Measurements from ENCODE around the gene KIAA1217.
"Not testable (repeated sequence)": the region's sequence is repeated elsewhere in the genome, so short reads cannot be mapped to it uniquely, and the experiment has no call there.

KIAA1217 gene

DNA sequence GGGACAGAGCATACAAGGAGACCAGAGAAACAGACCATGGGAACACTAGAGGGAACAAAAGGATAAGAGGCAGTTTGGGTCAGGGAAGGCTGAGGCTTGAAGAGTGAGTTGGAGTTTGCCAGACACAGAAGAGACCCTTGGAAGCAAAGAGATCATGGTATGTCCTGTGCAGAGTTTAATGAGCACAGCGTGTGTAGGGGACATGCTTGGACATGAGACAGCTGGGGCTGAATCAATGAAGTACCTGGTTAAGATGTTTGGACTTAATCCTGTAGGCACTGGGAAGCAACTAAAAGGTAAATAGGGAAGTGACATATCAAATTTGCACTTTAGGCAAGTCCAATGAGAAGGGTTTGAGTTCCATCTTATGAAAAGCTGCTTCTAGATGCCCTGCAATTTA lies 79.6 kb downstream of the KIAA1217 start:
- DNase-seq (ENCODE audit: low read depth), result no peak

DNA sequence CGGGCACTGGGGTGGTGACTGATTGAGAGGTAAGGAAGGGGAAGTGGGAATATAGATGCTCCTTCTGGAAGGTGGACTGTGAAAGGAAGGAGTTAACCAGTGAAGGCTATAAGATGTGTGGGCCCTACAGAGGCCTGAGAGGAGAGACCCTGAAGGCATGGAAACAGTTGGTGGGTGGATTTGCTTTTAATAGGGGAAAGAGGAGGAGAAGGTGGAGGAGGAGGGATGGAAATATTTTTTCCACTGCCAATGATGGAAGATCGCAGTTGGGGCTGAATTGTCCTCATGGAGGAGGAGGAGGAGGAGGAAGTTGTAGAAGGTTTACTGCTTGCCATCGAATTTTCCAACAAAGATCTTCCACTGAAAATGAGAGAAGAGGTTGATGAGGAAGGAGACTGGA lies 80.3 kb downstream of the KIAA1217 start:
- DNase-seq (ENCODE audit: low read depth), result no peak

DNA sequence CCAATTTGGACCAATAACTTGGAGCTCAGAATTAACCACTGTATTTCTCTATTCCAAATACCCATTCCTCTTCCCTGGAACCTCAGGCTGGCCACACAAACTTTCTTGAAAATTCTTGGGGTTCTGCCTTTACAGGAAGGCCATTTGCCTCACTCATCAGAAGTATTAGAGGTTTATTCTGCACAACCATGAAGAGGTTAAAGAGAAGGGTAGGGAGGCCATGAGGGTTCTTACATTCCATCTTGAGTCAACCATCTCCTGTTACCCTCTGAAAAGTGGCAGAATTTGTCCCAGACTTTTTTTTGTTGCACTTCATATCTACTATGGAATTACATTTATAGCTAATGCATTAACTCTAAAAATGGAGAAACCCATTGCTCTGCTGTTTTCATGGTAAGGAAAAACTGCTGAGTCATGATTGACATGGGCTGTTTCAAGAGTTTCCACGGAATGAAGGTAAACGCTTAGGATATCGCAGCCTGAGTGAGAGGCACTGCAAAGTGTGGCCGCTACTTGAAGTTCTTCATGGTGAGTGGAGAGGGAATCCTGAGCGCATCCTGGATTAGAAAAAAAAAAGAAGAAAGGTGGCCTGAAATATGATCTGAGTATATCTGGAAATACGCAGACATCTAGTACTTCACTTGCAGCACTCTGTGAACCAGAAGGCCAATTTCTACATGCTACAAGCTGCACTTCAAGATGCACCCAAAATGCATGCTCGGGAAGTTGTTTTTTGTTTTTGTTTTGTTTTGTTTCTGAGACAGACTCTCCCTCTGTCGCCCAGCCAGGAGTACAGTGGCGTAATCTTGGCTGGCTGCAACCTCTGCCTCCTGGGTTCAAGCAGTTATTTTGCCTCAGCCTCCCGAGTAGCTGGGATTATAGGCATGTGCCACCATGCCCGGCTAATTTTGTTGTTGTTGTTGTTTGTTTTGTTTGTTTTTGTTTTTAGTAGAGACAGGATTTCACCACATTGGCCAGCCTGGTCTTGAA lies 83.7 kb downstream of the KIAA1217 start:
- DNase-seq (ENCODE audit: low read depth), result no peak

DNA sequence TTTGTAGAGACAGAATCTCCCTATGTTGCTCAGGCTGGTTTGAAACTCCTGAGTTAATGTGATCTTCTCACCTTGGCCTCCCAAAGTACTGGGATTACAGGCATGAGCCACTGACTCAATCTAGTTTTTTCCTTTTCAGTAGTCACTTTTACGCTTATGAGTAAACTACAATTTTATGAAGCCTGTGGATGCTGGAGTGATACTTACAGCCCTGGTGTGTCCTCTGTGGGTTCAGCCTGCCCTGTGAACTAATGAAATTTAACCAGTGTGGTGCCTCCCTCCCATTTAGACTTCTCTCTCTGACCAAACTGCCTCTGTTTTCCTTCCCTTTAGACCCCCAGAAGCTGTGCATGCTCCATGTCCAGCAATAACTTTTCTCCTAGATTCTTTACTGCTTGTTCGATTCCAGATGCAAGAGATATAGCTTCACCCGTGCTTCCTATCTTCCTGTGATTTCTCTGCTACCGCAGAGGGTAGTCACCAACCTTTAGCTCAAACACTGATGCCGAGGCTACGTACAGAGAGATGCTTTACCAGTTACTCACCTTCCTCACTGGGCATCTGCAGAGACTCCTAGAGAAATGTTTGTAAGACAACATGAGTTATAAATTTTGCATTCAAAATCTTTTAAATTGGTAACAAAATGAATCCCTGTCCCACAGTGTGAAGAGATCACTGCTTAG lies 90.8 kb downstream of the KIAA1217 start:
- DNase-seq (ENCODE audit: low read depth), result no peak

DNA sequence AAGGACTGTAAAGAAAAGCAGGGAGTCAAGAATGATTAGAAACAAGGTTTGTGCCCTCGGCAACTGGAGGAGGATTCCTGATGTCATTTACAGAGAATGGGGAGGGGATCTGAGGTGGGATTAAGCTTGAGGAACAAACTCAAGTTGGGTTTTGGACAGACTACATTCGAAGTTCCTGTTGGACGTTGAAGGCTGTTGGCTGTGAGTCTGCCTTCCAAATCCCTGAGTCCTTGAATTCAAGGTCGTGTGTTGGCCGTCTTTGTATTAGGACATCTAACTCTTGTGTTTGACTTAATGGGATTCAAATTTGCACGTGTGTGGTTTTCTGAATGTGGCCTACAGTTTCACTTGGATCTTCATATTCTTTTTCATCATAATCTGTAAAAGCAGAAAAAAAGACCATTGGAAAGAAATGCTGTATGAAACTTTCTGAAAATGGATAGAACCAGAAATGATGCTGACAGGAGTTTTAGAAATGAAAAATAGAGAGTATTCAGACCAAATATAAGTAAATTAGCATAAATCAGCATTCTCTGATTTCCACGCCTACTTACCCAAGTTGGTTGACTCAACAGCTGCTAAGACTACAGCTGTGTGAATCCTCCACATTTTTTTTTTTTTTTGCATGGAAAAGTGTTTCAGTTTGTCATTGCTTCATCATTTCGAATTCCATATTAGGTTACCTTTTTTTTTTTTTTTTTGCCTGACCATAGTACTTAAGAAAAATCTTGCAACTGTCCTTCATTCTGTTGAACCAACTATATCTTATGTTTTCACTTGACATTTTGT lies 94.8 kb downstream of the KIAA1217 start:
- no peak for DNase-seq (ENCODE audit: low read depth)

DNA sequence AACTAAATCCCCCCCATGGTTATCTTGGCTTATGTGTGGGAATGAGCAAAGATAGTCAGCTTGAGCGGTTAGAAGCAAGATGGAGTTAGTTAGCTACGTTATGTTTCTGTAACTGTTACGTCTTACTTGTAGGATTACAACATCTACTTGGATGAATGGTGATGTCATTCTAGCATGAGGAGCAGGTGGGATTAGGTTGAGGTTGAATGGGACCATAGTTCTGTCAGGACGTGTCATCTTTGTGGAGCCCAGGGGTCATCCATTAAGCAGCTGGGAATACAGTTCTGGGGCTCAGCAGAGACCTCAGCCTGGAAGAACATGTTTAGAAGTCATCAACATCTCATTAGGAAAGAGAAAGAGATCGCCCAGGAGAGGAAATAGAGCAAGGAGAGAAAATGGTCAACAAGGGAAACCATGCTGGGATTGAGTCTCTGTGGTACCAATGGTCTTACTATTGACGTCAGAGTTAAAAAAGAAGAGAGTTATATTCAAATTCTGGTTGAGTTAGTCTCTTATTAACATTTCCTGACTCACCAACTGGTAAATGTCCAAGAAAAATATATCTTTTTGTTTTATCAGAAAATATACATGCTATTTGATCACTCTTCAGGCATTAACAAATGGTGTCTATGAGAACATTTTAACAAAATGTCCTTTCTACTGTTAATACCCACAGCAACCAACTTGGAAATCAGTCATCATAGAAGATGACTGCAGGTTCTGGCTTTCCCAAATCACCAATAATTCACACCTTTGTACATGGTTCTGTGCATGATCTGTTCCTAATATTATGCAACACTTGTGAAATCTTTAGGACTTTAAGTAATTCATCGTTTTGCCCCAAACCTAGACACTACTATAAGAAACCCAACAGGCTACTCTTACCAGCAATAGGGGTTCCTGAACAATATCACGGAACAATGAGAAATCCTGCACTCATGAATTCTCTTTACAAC lies 96.9 kb downstream of the KIAA1217 start:
- no peak for DNase-seq (ENCODE audit: low read depth)

DNA sequence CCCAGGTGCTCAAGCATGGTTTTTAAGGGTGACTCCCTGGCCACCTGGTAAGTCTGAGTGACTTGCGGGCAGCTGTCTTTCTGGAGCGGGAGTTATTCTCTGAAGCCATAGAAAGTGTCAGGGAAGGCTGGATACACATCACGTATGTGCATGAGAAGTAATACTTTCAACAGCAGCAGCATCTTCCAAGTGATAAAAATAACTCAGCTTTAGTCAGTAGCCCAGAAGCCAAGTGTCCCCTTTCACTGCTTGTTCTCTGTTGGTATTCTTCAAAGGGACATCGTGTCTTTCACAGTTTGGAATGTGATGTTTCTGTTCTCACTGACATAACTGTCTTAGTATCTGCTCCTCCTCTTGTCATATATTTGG lies 97.6 kb downstream of the KIAA1217 start:
- DNase-seq (ENCODE audit: low read depth), result no peak

DNA sequence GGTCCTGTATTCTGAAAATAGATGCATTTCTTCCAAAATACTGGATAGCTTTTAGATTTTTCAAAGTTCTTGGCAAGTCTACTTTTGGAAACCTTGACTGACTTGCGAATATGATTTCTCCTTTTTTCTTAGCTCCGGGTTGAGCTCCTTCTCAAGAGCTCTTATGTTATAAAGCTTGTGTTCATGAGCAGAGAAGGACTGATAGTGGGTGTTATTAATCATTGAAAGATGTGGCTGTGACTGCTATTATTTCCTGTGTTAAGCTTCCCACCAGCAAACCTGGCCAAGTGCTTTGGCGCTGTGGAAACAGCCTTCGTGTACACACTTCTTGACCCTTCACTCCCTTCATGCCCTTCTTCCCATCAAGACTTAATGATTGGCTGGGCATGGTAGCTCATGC lies 98.2 kb downstream of the KIAA1217 start:
- no peak for DNase-seq (ENCODE audit: low read depth)

DNA sequence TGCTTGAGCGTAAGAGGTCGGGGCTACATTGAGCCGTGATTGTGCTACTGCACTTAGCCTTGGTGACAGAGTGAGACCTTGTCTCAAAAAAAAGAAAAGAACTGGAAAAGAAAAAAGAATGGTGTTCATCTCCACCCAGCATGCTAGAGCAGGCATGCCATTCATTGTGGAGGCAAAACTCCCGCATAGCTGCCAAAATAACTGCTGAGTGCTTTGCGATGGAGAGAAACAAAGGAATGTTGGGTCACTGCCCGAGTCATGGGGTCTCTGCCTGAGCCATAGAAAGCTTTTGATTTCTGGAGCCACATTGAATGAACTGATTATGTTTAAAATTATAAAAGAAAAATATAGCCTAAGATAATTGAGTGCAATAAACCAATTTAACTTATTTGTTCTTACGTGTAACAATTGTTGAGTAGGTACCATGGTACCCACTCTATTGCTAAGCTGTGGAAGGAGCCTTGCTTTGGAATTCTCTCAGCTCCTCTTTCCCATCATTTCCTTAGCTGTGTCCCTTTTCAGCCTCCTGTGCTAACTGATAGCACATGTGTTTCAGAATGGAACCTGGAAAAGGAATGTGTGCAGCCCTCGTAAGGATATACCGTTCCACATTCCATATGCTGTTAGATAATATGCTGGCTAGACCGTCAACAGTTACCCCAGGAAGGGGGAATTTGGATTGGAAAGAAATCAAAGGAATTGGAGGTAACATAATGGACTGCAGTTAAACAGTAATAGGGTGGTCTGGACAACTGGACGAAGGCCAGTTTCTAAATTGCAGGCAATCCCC lies 99.0 kb downstream of the KIAA1217 start:
- DNase-seq (ENCODE audit: low read depth), result no peak

DNA sequence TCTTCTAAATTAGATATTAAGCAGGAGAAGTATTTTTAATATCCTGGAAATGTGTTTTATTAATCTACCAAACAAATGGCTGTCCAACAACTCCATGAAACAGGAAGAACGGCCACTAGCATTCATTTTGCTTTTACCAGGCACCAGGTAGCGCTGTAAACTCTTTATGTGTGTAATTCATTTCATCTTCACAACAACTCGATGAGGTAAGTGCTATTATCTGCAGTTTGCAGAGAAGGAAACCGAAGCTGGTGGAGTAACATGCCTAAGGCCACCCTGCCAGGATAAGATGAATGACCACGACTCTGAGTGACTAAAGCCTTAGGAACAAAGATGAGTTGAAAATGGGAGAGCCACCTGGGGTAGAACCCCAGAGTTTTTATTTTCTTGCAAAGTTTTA lies 101.2 kb downstream of the KIAA1217 start:
- DNase-seq (ENCODE audit: low read depth), result no peak

DNA sequence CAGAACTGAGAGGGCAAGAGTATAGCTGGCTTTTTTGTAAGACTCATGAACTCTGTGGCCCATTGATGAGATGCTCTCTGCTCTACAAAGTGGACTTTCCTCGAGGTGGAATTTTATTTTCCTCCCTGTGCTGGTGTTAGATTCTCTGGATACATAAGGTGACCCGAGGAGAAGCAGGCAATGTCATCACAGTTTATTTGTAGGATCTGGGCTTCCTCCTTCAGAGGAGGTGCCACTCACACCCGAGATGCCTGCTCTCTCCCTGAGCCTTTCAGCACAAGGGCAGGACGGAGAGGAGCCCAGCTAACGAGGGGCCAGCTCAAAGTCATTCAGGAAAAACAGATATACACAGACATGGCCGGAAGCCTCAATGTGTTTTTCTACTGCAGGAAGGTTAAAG lies 103.0 kb downstream of the KIAA1217 start:
- no peak for DNase-seq (ENCODE audit: low read depth)

DNA sequence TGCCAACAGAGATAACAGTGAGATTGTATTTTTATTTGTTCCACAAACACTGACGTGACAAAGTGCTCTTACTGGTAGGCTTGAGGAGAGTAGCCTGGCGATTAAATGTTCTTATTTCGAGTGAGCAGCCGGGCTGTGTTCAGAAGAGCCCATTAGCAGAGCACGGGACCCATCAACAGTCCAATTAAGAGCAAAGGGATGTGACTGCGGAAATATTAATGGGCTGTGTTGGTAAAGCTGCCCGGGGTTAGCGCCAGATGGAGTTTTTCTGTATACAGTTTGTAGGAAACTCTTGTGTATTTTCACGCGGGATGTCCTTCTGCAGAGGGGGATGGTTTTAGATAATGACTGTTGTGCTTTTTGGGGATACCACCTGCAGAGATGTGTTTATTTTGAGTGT lies 104.3 kb downstream of the KIAA1217 start:
- no peak for DNase-seq (ENCODE audit: low read depth)

DNA sequence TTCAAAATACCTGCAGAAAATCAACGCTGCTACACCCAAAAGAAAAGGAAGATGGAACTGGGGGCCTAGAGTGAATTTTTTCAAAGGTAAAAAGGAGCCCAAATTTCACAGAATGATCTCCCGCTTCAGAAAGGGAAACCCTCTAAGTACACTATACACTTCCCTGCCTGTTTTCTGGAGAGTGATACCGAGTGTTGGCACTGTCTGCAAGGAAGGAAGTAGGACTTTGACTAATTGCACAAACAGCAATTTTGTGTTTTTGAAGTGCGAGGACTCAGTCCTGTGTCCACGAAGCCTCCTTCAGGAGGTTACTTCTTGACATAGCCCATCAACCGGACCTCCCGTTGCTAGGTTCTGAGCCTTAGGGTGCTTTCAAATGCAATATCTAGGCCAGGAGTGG lies 106.3 kb downstream of the KIAA1217 start:
- no peak for DNase-seq (ENCODE audit: low read depth)

DNA sequence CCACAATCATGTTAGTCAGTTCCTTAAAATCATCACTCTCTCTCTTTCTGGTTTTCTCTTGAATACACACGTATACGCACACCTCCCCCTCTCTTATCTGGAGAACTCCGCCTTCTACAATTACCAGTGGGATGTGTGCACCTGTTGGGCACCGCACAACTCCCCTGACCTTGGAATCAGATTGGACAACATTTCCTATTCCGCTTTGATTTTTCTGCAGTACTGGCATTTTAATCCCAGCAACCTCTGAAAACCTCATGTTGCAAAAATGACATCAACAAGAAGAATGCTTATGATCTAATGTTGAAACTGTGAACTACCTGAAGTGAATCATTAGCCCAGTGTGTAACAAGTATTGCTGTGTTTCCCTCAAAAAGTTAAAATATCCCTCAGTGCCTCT lies 109.6 kb downstream of the KIAA1217 start:
- DNase-seq (ENCODE audit: low read depth), result no peak

DNA sequence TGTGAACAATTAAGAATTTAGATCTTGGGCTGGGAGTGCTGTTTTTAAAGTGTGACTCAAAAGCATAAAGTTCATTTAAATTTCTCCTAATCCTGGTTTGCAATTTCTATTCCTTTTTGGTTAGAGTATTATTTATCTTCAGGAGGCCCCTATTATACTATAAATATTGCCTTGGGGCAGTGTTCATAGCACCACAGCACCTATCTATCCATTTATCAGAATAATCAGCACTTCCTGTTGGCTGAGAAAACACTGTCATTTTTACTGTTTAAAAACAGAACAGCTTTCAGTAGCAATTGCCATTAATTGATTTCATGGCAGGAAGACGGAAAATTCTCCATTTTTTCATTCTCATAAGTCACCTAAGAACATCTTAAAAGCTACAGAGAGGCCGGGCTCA lies 111.4 kb downstream of the KIAA1217 start:
- no peak for DNase-seq (ENCODE audit: low read depth)

DNA sequence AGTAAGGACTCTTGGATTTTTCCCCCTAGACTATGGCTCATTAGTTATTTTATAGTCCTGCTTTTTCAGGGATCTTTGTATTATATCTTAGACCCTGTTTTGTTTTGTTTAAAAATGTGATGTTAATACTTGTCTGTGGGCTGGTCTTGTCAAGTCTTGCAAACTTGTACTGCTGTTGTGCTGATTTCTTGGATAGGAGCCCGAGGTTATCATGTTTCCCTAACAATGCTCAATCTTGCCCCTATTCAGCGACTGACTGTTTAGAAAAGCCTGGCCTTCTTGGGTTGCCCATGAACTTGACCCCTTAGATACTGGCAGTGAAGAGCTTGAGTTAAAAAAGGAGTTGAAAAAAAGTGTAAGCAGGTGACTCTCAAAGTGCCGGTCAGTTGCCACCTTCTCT lies 115.7 kb downstream of the KIAA1217 start:
- DNase-seq (ENCODE audit: low read depth), result no peak

DNA sequence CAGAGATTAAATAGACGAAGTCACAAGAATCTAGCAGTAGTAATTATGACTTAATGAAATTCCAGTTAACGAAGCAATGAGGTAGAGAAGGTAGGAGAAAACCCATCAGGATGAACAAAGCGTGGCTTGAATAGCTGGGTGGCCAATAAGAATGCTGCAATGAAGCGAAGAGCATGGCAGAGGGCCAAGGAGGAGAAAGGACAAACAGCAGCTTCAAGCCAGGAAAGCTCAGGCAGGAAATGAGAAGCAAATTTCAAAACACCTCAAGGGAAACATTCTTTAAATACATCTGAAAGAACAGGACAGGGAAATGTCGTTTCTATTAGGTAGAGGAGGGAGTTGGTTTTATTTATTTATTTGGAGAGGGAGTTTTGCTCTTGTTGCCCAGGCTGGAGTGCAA lies 122.5 kb downstream of the KIAA1217 start:
- no peak for DNase-seq (ENCODE audit: low read depth)

DNA sequence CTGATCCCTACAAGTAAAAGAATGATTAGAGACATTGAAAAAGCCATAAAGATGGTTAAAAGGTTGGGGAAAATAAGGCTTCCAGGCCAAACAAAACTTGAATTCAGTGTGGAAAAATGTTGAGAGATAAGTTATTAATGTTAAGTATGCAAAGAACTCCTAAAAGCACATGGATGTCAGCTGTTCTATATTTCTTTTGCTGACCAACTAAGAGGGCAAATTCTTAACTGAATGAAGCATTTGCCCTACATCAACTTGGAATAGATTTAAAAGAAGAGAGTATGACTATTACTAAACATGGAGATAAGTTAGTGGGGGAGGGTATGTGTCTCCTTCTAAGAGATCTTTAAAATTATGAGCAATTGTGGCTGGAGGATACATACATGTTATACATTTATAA lies 124.8 kb downstream of the KIAA1217 start:
- DNase-seq (ENCODE audit: low read depth), result no peak

DNA sequence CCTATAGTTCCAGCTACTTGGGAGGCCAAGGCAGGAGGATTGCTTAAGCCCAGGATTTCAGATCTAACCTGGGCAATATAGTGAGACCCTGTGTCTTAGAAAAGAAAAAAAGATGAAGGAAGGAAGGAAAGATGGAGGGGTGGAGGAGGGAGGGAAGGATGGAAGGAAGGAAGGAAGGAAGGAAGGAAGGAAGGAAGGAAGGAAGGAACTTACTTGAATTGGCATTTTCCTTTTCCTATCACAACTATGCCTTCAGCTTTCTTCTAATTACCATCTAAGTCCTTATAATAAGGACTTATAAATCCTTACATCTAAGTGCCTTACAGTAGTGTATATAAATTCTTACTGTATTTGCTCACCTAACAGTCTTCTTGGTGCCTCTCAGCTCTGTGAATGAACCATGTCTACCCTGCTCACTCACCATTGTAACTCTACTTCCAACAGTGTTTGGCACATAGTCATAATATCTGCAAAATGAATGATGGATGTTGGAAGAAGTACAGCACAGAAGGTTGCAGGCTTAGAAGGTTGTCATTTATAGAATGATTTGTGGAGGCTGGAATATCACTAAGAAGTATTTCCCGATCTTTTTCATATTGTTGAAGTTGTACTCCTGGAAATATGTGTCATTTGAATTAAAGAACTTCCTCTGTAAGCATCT lies 125.5 kb downstream of the KIAA1217 start:
- no peak for DNase-seq (ENCODE audit: low read depth)

DNA sequence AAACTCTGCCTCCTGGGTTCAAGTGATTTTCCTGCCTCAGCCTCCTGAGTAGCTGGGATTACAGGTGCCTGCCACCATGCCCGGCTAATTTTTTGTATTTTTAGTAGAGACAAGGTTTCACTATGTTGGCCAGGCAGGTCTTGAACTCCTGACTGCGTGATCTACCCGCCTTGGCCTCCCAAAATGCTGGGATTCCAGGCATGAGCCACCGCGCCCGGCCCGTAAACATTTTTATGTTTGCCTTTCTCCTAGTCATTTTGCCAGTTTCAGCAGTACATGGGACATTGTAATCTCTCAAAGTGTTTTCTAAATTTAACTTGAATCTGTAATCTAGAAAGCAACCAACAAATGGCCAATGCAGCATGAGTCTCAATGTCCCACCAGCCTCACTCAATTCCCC lies 128.8 kb downstream of the KIAA1217 start:
- DNase-seq (ENCODE audit: low read depth), result not testable (repeated sequence)

Data from activated gamma-delta T cell treated with anti-CD3 and anti-CD28 coated beads, Interleukin-2, amount 50 U/mL, for 16 hours (primary cell).